Mucosa of descending colon (tissue), 3 donors: ENCODE data around the gene SRL. TPM values are rescaled to one million over a fixed set of nuclear protein-coding genes. Genes with fewer than 3 reads are reported as not detected.

Experiments used
- ATAC-seq: fragments of 200-7000 bp; cut with Tn5 transposase; one replicate; pipeline ENCODE4 v1.9.1; 2020; ENCODE audit warnings: mild to moderate bottlenecking, moderate library complexity
- DNase-seq, 3 donors: peaks; one replicate each; pipeline ENCODE4 v3.0.0-alpha.2; 2020
- H3K36me3 ChIP-seq: fragments of 200-600 bp; one replicate; pipeline ENCODE4 v1.8.0; 2021; ENCODE audit warnings: low read depth, mild to moderate bottlenecking
- H3K4me1 ChIP-seq: fragments of 200-600 bp; one replicate; pipeline ENCODE4 v1.8.0; 2021; ENCODE audit warnings: low read depth, mild to moderate bottlenecking
- H3K4me3 ChIP-seq: fragments of 200-600 bp; one replicate; pipeline ENCODE4 v1.8.0; 2021; ENCODE audit warnings: mild to moderate bottlenecking
- H3K9me3 ChIP-seq: fragments of 200-600 bp; one replicate; pipeline ENCODE4 v1.8.0; 2021; ENCODE audit warnings: mild to moderate bottlenecking
- CTCF ChIP-seq: fragments of 200-600 bp; IDR thresholded peaks from one replicate; pipeline ENCODE4 v1.8.0; 2022; ENCODE audit warnings: antibody characterized with exemption, mild to moderate bottlenecking
- intact Hi-C, 2 donors: fragments of 100-400 bp; cut with DNase I in 1 of 2; cut with micrococcal nuclease in 1 of 2; formaldehyde crosslinking; loops; one replicate each; pipeline versions ENCODE4 v1.11.0 to v1.11.1; 2022; cut with DNase I, micrococcal nuclease
- total RNA-seq, 3 donors: library from RNA; stranded (reverse); fragmentation: NEBNext Ultra II Directional in 2 of 3; extraction: Animal tissue kit (Norgen Biotek cat#: 25700) in 2 of 3; gene quantifications; one replicate each; pipeline versions ENCODE4 v1.2.1 to v1.2.4, GENCODE V29; 2021 to 2023
- donor health status: DM: no; HTN: no; CAD: no; lungs with moderate emphysema.
- donor health status: DM: no; HTN: no; CAD: no.
- donor health status: DM: no; HTN: yes; CAD: no.

Gene SRL
- total RNA-seq, 3 donors from 2014 or later: 0.35 to 1.2 (median 0.41) TPM

GRCh38 chr16:4232541-4233386 lies 9.1 kb downstream of the SRL start:
- no peak for TF ChIP-seq CTCF
- Histone ChIP-seq H3K4me1 (no peaks in the 10 kb centered on the region), H3K9me3 (no peaks in the 10 kb centered on the region), H3K4me3 (no peak overlapping the region), H3K36me3 (no peaks in the 10 kb centered on the region)
- no peak for ATAC-seq
- intact Hi-C loops: no loop called here
- DNase-seq: no peak

GRCh38 chr16:4231886-4232285 lies 10.0 kb downstream of the SRL start:
- no peak for DNase-seq
- ATAC-seq: no peak
- Histone ChIP-seq H3K4me3 (no peak overlapping the region), H3K9me3 (no peaks in the 10 kb centered on the region), H3K36me3 (no peaks in the 10 kb centered on the region), H3K4me1 (no peaks in the 10 kb centered on the region)
- intact Hi-C loops: no loop called here
- no peak for TF ChIP-seq CTCF

- ATAC-seq: no peak
- Histone ChIP-seq H3K36me3 (no peaks in the 10 kb centered on the region), H3K9me3 (no peaks in the 10 kb centered on the region), H3K4me3 (no peak overlapping the region), H3K4me1 (no peaks in the 10 kb centered on the region)
- intact Hi-C loops: no loop called here
- no peak for DNase-seq
- TF ChIP-seq CTCF: no peak
Measured at GRCh38 chr16:4231367-4231766, 10.5 kb downstream of the SRL start.

GRCh38 chr16:4227040-4227332 lies 14.9 kb downstream of the SRL start:
- no peaks in the 10 kb centered on the region for H3K36me3 ChIP-seq
- H3K4me3 ChIP-seq: no peak overlapping the region
- no peak for ATAC-seq

GRCh38 chr16:4226251-4227039 lies 15.4 kb downstream of the SRL start:
- no peak for TF ChIP-seq CTCF
- ATAC-seq: no peak
- intact Hi-C loops: no loop called here

More at GRCh38 chr16:4227040-4227332, 14.9 kb downstream of the SRL start:
- Histone ChIP-seq H3K4me1 (no peaks in the 10 kb centered on the region), H3K9me3 (no peaks in the 10 kb centered on the region)
- TF ChIP-seq CTCF: no peak
- intact Hi-C loops: no loop called here
- DNase-seq: no peak

More at GRCh38 chr16:4226251-4227039, 15.4 kb downstream of the SRL start:
- DNase-seq: no peak
- H3K4me3 ChIP-seq: no peak overlapping the region
- H3K4me1 ChIP-seq: no peaks in the 10 kb centered on the region
- no peaks in the 10 kb centered on the region for H3K9me3 ChIP-seq
- H3K36me3 ChIP-seq: no peaks in the 10 kb centered on the region
